A673 (cell line): ENCODE measurements around the gene DLK1.

ENCODE experiments used
- EZH2 ChIP-seq: fragments of 200-600 bp; sonication (generic); IDR thresholded peaks from 2 replicates; pipeline ENCODE4 v1.6.1; 2017; ENCODE audit warnings: borderline replicate concordance, low read depth, mild to moderate bottlenecking, mixed read lengths, antibody characterized with exemption, low read length; ENCODE audit not compliant: poor library complexity, severe bottlenecking
- TF ChIP-seq, protein P1 (sequence below): fragments of 300-800, 200-600 bp; sonication (generic); conservative IDR thresholded peaks from 2 replicates; pipeline ENCODE4 v1.5.1; 2017; ENCODE audit warnings: low read depth, mild to moderate bottlenecking, antibody characterized with exemption, low read length, moderate library complexity, mixed read lengths

DNA sequence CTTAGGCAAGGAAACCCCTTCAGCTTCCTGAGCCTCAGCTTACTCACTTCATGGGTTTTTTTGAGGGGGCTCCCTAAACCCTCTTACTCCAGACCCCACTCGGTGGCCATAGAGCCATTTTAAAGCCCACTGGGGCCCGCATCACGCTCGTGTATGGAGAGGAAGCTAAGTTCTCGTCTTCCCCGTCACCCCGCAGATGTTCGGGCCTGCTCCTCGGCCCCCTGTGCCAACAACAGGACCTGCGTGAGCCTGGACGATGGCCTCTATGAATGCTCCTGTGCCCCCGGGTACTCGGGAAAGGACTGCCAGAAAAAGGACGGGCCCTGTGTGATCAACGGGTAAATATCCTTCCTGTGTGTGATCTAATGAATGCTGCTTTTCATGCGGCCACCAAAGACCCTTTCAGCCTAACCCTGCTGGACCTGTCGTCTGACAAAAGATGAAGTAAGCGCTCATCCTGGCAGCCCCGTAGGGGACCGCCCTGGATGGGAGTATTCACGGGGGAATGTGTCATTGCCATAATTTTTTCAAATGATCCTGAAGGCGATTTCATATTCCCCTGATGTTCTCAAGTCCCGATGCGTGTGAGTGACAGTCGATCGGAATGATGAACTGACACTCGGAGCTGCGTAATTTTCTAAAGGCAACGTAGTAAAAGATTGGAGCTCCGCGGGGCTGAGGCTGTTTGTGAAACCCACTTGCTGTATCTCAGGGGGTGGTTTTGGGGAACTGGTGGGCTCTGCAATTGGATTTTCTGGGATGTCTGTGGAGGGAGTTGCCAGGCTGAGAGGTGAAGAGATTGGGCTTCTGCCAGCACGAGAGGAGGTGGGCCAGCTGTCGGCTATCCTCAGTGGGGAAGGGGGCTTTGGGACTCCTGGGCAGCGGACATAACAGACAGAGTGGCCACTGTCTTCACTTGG lies 5.4 kb downstream of the DLK1 start:
- TF ChIP-seq, protein P1, sequence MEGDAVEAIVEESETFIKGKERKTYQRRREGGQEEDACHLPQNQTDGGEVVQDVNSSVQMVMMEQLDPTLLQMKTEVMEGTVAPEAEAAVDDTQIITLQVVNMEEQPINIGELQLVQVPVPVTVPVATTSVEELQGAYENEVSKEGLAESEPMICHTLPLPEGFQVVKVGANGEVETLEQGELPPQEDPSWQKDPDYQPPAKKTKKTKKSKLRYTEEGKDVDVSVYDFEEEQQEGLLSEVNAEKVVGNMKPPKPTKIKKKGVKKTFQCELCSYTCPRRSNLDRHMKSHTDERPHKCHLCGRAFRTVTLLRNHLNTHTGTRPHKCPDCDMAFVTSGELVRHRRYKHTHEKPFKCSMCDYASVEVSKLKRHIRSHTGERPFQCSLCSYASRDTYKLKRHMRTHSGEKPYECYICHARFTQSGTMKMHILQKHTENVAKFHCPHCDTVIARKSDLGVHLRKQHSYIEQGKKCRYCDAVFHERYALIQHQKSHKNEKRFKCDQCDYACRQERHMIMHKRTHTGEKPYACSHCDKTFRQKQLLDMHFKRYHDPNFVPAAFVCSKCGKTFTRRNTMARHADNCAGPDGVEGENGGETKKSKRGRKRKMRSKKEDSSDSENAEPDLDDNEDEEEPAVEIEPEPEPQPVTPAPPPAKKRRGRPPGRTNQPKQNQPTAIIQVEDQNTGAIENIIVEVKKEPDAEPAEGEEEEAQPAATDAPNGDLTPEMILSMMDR, result no peak
- TF ChIP-seq EZH2, result no peak
